ENCODE measurements around the gene PRKCH. TPM values are rescaled to one million over a fixed set of nuclear protein-coding genes. Genes with fewer than 3 reads are reported as not detected.
"Not testable (repeated sequence)": the region's sequence is repeated elsewhere in the genome, so short reads cannot be mapped to it uniquely, and the experiment has no call there.

PRKCH gene
- total RNA-seq, 2 donors from 2014 or later, result 18.2 to 82.4 TPM

GRCh38 chr14:61406198-61406597, 84.8 kb downstream of the PRKCH start:
- no peaks in the 10 kb centered on the region for H3K4me1 ChIP-seq
- intact Hi-C loops (cut with DNase I), result no loop called here
- WGBS, 2 donors, result 70 to 71% methylated on average over 4 of the region's 4 CpGs
- H3K4me3 ChIP-seq, result no peak overlapping the region
- no peak overlapping the region for H3K27ac ChIP-seq
- DNase-seq (no peak), ATAC-seq (no peak)
- H3K36me3 ChIP-seq (replicated peaks in 1 of 2; ENCODE audit: insufficient read depth in 1 of 2, low read depth in 2 of 2), result no peaks in the 10 kb centered on the region
- no peaks in the 10 kb centered on the region for H3K9me3 ChIP-seq
- TF ChIP-seq CTCF (IDR thresholded peaks at IDR 0.05) (no peak), POLR2A (IDR thresholded peaks at IDR 0.05) (no peak)
- no peaks in the 10 kb centered on the region for H3K27me3 ChIP-seq

GRCh38 chr14:61406675-61407074, 85.3 kb downstream of the PRKCH start:
- Histone ChIP-seq H3K36me3 (replicated peaks in 1 of 2; ENCODE audit: insufficient read depth in 1 of 2, low read depth in 2 of 2) (no peaks in the 10 kb centered on the region), H3K9me3 (no peaks in the 10 kb centered on the region), H3K27me3 (no peaks in the 10 kb centered on the region), H3K4me1 (no peaks in the 10 kb centered on the region), H3K27ac (no peak overlapping the region), H3K4me3 (no peak overlapping the region)
- intact Hi-C loops (cut with DNase I), result no loop called here
- ATAC-seq, result no peak
- DNase-seq, result no peak
- TF ChIP-seq POLR2A (IDR thresholded peaks at IDR 0.05) (no peak), CTCF (IDR thresholded peaks at IDR 0.05) (no peak)
- WGBS, 2 donors, result 69 to 93% methylated on average over 6 of the region's 6 CpGs

GRCh38 chr14:61408498-61408897, 87.1 kb downstream of the PRKCH start:
- no peaks in the 10 kb centered on the region for H3K27me3 ChIP-seq
- 89 to 93% methylated on average over 6 of the region's 6 CpGs for WGBS, 2 donors
- H3K36me3 ChIP-seq (replicated peaks in 1 of 2; ENCODE audit: insufficient read depth in 1 of 2, low read depth in 2 of 2), result no peaks in the 10 kb centered on the region
- DNase-seq (no peak), ATAC-seq (no peak)
- no peak for TF ChIP-seq CTCF (IDR thresholded peaks at IDR 0.05)
- no peak for TF ChIP-seq POLR2A (IDR thresholded peaks at IDR 0.05)
- H3K4me3 ChIP-seq, result no peak overlapping the region
- H3K4me1 ChIP-seq, result no peaks in the 10 kb centered on the region
- H3K27ac ChIP-seq, result no peak overlapping the region
- no peaks in the 10 kb centered on the region for H3K9me3 ChIP-seq
- intact Hi-C loops (cut with DNase I), result no loop called here

- H3K27me3 ChIP-seq, result no peaks in the 10 kb centered on the region
- WGBS, 2 donors, result 46 to 57% methylated on average over 1 of the region's 1 CpG
- TF ChIP-seq CTCF (IDR thresholded peaks at IDR 0.05) (no peak), POLR2A (IDR thresholded peaks at IDR 0.05) (no peak)
- no peak overlapping the region for H3K27ac ChIP-seq
- ATAC-seq (no peak), DNase-seq (no peak)
- H3K4me1 ChIP-seq, result no peaks in the 10 kb centered on the region
- no peaks in the 10 kb centered on the region for H3K36me3 ChIP-seq (replicated peaks in 1 of 2; ENCODE audit: insufficient read depth in 1 of 2, low read depth in 2 of 2)
- no peaks in the 10 kb centered on the region for H3K9me3 ChIP-seq
- no peak overlapping the region for H3K4me3 ChIP-seq
- intact Hi-C loops (cut with DNase I), result no loop called here
These were observed 88.4 kb downstream of the PRKCH start for GRCh38 chr14:61409782-61410181.

GRCh38 chr14:61415934-61416333, 94.6 kb downstream of the PRKCH start:
- intact Hi-C loops (cut with DNase I); H3K9me3 ChIP-seq; H3K4me1 ChIP-seq; H3K27ac ChIP-seq; DNase-seq; H3K36me3 ChIP-seq (replicated peaks in 1 of 2; ENCODE audit: insufficient read depth in 1 of 2, low read depth in 2 of 2); H3K27me3 ChIP-seq; ATAC-seq; H3K4me3 ChIP-seq: not testable (repeated sequence)
- WGBS, 2 donors, result 93 to 99% methylated on average over 3 to 4 of the region's 4 CpGs

All from body of pancreas (tissue), 4 donors.